SW 1271 (cell line): ENCODE results near the gene FOXP1.
"Not testable (repeated sequence)": the region's sequence is repeated elsewhere in the genome, so short reads cannot be mapped to it uniquely, and the experiment has no call there.

Source experiments
- DNase-seq, 2 experiments: peaks; one replicate each; lab custom pipeline; 2025; lab: John Stamatoyannopoulos, UW

FOXP1 gene

GRCh38 chr3:71530903-71531530 lies 52.5 kb downstream of the FOXP1 start:
- no peak for DNase-seq

- no peak for DNase-seq
Observed at GRCh38 chr3:71528816-71529215, 54.7 kb downstream of the FOXP1 start.

- DNase-seq = not testable (repeated sequence)
Observed at GRCh38 chr3:71526448-71526847, 57.1 kb downstream of the FOXP1 start.

DNA sequence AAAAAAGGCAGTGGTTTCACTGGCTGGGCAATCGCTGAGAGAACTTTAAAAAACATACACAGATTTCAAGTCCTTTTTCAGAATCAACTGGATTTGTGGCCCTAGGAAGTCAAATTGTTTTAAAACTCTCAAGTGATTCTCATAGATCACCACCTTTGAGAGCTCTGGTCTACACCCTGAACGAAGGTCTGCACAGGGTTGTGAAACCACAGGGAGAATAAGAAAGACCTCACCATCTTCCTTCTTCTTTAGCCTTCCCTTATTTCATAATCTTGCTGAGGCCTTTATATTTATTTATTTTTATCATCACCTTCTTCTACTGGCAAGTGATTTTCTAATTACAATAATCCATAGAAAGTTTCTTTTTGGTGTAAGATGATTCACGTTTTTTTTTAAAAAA lies 58.1 kb downstream of the FOXP1 start:
- no peak for DNase-seq

DNA sequence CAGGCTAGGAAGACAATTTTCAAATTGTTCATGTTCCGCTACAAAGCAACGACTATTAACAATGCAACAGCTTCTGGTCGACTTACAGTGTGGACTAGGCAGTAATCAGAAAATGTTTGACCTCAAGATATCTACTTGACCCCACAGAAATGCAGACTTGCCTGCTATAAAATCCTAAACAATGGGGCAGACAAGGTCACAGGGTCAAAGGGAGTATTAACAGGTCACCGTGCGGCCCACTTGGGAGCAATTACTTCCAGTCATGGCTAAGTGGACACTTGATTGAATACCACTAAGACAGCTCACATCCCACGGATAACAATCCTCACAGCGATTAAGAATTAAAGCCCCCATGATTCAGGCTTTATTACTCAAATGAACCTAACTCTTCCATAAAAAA lies 58.9 kb downstream of the FOXP1 start:
- no peak for DNase-seq

DNA sequence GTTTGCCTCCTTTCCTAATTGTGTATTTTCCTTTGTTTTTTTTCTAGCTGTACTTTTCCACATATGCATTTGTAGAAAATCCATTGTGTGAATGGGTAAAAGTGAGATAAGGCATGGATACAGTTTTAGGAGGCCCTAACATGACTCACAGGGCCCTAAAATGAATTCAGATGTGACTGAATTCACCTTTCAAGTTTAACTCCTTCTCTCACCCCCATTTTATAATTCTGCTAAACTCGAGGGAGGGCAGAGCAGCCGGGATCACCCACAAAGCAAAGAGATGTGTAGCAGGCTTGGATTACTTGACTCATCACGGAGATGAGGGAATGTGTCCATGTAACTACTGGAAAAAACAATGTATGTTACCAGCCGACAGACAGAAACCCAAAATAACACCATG lies 59.9 kb downstream of the FOXP1 start:
- DNase-seq = no peak

DNA sequence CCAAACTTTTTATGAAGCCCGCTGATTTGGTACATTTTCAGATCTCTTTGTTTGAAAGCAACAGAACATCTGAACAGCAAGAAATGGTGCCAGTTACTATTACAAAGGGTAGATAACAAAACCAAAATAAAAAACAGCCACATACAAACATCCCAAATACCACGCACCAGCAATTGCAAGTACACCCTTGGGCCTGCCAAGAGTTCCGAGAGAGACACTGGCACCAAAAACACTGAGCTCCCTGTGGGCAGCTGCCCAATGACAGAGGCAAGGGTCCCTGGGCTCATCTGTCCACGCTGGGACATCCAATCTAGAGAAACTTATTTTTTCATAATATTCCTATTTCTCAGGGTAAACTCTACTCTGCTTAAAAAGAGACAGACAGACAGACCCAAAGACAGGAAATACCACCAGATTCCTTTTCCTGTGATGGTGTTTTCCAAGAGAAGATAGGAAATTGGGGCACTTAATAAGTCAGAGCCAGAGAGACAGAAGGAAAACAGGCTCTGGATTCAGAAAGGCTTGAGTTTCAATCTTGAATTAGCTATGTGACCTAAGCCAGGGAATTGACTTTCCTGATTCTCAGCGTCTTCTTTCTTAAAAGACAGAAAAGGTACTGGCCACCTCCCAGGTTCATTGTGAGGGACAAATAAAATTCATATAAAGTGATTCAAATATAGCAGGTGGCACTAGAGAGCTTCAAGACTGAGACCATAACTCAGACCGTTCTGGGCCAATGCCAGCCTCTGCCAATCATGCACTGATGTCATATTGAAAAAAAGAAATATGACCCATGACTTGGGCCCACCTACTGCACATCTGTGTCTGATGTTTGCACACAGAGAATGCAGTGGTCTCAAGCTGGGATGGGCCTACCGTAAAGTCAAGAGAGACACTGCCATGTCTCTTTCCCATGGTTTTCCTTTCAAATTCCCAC lies 61.3 kb downstream of the FOXP1 start:
- no peak for DNase-seq

- DNase-seq = no peak
Observed at GRCh38 chr3:71521021-71521352, 62.5 kb downstream of the FOXP1 start.

DNA sequence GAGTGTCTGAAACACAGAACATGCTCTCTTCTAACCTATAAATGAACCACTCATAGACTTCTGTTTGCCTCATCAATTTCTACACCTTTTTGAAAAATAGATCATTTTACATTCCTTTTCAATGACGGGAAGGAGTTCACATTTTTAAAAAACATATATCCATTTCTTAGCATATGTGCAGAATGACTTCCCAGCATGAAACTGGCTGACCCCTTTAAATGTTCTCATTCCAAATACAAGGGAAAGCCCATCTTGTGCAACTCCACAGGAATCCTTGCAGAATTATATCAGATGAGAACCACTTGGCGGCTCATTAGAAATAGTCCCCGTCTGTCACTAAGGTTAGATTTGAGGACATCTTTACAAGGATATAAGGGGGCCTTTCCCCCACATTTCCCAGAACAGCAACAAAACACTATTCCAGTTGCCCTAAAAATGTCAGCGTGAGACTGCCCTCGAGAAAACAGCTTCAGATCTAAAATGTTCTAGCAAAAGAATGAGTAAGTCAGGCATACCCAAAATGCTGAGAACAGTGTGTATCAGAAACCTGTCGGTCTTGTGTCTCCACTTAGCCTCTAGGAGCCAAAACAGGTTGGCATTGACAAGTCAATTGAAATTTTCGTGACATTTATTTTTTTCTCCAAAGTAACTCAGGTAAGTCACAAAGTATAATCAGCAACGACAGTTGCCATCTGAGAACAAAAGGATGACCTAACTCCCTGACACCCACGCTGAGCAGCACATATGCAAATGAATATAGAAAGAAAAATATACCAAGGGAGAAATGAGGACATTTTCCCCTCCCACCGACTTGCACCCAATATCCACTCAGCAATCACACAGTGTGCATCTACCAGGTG lies 63.1 kb downstream of the FOXP1 start:
- DNase-seq = no peak

- no peak for DNase-seq
Observed at GRCh38 chr3:71518089-71518488, 65.4 kb downstream of the FOXP1 start.

DNA sequence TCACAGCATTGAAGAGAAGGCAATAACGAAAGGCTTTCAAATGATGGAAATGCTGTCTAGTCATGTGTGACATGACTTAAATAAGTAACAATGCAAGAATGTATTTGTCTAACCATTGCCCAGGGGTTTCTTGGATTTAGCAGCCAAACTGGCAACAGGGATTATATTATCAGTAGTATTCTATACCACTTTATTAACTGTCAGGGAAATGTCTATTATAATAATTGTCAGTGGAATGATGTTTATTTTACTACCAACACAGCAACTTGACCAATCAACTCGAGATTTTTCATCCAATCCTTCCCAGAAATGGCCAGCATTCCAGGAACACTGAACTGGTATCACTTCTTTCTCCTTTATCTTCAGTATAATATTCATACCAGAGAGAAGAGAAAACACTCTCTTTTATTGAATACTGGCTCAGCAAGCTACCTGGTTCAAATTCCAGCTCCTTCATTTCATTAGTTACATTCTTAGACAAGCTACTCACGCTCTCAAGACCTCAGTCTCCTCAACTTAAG lies 66.2 kb downstream of the FOXP1 start:
- DNase-seq = no peak

DNA sequence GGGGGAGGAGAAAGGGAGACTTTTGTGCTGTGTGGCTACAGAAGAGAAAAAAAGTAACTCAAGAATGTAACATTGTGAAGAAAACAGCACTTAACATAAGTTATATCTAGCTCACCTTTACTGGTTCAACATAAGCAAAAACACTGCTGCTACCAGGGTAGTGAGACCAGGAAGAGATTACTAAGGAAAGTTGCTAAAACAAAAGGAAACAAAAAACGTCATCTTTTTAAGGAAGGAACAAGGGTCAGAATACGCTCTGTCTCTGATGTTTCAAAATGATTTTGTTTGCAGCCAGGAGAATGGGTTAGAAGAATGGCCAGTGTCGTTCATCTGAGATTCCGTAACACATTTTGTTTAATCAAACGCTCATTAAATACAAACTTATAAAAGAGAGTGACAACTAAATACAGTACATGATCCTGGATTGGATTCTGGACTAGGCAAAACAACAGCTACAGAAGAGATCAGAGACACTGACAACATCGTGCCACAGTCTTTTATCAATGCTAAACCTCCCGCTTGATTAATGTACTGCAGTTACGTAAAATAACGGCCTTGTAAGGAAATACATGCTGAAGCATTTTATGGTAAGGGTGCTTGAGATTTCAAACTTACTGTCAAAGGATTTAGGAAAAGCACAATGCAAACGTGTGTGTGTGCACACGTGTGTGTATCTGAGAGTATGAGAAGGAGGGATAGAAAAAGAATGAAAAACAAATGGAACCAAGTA lies 67.7 kb downstream of the FOXP1 start:
- DNase-seq = no peak

DNA sequence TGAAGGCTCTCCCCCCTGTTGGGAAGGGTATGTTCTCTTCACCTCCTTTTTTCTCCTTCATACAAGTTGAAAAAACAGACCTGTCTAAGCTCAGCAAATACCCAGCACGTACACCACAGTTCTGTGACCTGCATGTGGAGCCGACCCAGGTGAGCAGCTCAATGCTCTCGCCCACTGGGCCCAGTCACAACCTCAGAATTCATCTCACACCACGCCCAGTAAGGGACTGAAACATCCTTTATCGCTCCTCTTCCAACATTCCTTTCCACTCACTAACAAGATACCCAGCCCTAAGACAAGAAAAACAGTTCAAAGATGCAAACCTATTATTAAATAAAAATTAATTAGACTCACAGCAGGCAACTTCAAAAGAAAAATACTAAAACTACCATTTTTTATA lies 68.9 kb downstream of the FOXP1 start:
- DNase-seq = no peak

DNA sequence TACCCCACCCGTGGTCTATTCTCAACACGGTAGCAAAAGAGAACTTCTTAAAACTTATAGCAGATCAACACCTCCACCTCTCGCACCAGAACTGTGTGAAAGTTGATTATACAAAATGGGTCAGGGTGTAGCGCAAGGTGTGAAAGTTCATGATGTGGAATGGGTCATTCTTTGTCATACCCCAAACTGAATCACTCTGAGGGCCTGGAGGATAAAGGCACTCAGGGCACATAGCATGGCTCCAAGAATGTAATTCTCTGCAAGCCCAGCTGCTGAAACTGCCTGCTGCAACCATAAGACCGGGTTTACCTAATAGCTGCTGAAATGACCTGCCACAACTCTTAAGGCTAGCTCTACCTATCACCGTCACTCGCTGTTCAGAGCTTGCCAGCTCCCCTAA lies 70.0 kb downstream of the FOXP1 start:
- no peak for DNase-seq

DNA sequence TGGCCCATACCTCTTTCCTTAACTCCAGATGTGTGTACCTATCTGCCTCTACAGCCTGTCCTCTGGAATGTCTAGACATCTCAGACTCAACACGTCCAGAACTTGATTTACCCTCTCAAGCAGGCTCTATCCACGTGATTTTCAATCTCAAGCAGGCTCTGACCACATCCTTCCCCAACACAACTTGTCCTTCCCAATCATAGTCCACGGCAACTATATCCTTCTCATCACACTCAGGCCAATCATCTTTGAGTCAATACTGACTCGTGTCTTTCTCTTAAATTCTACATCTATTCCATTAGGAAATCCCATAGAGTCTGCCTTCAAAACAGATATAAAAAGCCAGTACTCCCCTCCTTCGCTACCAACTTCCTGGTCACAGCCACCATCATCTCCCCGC lies 70.4 kb downstream of the FOXP1 start:
- no peak for DNase-seq

DNA sequence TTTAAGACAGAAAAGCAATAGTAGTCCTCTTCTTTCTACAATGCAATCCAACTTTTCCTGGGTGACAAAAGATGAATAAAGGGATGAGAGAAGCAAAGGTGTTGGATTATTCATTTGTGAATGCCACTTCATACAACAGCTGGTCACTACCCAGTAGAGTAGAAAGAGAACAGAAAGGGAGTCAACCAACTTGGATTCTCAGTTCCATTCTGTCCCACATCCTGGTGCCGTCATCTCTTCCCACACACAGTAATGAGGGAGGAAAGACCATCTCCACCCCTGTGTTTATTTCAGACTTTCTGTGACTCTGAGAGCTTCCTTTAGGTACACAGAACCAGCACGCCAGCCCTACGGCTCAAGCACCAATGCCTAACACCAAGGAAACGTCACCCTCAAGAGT lies 71.0 kb downstream of the FOXP1 start:
- no peak for DNase-seq

GRCh38 chr3:71512000-71512399 lies 71.5 kb downstream of the FOXP1 start:
- no peak for DNase-seq

GRCh38 chr3:71511446-71511845 lies 72.1 kb downstream of the FOXP1 start:
- no peak for DNase-seq

GRCh38 chr3:71511037-71511436 lies 72.5 kb downstream of the FOXP1 start:
- no peak for DNase-seq

GRCh38 chr3:71510510-71510909 lies 73.0 kb downstream of the FOXP1 start:
- DNase-seq = no peak

DNA sequence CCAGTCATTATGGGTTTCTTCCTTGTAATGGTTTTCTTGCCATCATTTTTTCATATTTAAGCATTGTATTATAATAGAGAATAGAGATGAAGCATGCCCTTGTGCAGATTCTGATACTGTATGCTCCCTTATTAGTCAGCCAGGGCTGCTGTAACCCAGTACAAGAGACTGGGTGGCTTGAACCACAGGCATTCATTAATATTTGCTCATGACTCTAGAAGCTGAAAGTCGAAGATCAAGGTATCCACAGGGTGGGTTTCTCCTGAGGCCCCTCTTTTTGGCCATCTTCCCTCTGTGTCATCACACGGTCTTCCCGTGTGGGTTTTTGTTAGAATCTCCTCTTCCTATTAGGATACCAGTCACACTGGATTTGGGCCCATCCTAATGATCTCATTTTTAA lies 74.5 kb downstream of the FOXP1 start:
- no peak for DNase-seq
